Endothelial cell (in vitro differentiated cells): ENCODE measurements around the gene PIEZO1. TPM values are rescaled to one million over a fixed set of nuclear protein-coding genes. Genes with fewer than 3 reads are reported as not detected.

Experiments used
- DNase-seq: peaks from one replicate; pipeline ENCODE4 v3.0.0; 2021; ENCODE audit warnings: low spot score
- H3K27ac Mint-ChIP-seq: one replicate; pipeline ENCODE4 v1.8.0; 2021; ENCODE audit warnings: mixed read lengths, inconsistent platforms; ENCODE audit not compliant: unreplicated experiment
- H3K27me3 Mint-ChIP-seq: one replicate; pipeline ENCODE4 v1.8.0; 2021; ENCODE audit warnings: mild to moderate bottlenecking, moderate library complexity, mixed read lengths, inconsistent platforms; ENCODE audit not compliant: unreplicated experiment
- H3K36me3 Mint-ChIP-seq: one replicate; pipeline ENCODE4 v1.8.0; 2021; ENCODE audit warnings: mild to moderate bottlenecking, low read depth, mixed read lengths, inconsistent platforms; ENCODE audit not compliant: unreplicated experiment
- H3K4me1 Mint-ChIP-seq: one replicate; pipeline ENCODE4 v1.8.0; 2021; ENCODE audit warnings: mild to moderate bottlenecking, mixed read lengths, inconsistent platforms; ENCODE audit not compliant: unreplicated experiment
- H3K4me3 Mint-ChIP-seq: one replicate; pipeline ENCODE4 v1.8.0; 2021; ENCODE audit warnings: mild to moderate bottlenecking, mixed read lengths, inconsistent platforms; ENCODE audit not compliant: unreplicated experiment
- H3K9me3 Mint-ChIP-seq: one replicate; pipeline ENCODE4 v1.8.0; 2021; ENCODE audit warnings: mixed read lengths, inconsistent platforms; ENCODE audit not compliant: unreplicated experiment
- CTCF ChIP-seq: fragments of 200-600 bp; sonication (generic); IDR thresholded peaks from one replicate; pipeline ENCODE4 v1.5.0; 2021; ENCODE audit warnings: antibody characterized with exemption; ENCODE audit not compliant: unreplicated experiment
- total RNA-seq: library from RNA; stranded (reverse); fragmentation: NEBNext Ultra II Directional; extraction: Animal tissue kit (Norgen Biotek cat#: 25700); gene quantifications from one replicate; pipeline ENCODE4 v1.2.1, GENCODE V29; 2021; ENCODE audit not compliant: unreplicated experiment

Gene PIEZO1
- total RNA-seq, 1 donor from 2014 or later, result 428 TPM

GRCh38 chr16:88739977-88740726 lies 44.9 kb downstream of the PIEZO1 start:
- H3K36me3 Mint-ChIP-seq, result no peaks in the 10 kb centered on the region
- H3K27me3 Mint-ChIP-seq, result peaks cover 8% of the 10 kb centered on the region
- no peak overlapping the region for H3K4me3 Mint-ChIP-seq
- no peak for DNase-seq
- H3K4me1 Mint-ChIP-seq, result no peaks in the 10 kb centered on the region
- H3K27ac Mint-ChIP-seq, result no peak overlapping the region
- no peak for TF ChIP-seq CTCF
- H3K9me3 Mint-ChIP-seq, result no peaks in the 10 kb centered on the region

GRCh38 chr16:88739139-88739976 lies 45.7 kb downstream of the PIEZO1 start:
- H3K27ac Mint-ChIP-seq, result no peak overlapping the region
- no peak for TF ChIP-seq CTCF
- DNase-seq, result no peak
- no peaks in the 10 kb centered on the region for H3K4me1 Mint-ChIP-seq
- no peaks in the 10 kb centered on the region for H3K9me3 Mint-ChIP-seq
- no peaks in the 10 kb centered on the region for H3K36me3 Mint-ChIP-seq
- H3K27me3 Mint-ChIP-seq, result peaks cover 8% of the 10 kb centered on the region
- no peak overlapping the region for H3K4me3 Mint-ChIP-seq

- no peaks in the 10 kb centered on the region for H3K4me1 Mint-ChIP-seq
- no peak overlapping the region for H3K4me3 Mint-ChIP-seq
- H3K9me3 Mint-ChIP-seq, result no peaks in the 10 kb centered on the region
- no peak for TF ChIP-seq CTCF
- DNase-seq, result no peak
- H3K27ac Mint-ChIP-seq, result no peak overlapping the region
- H3K36me3 Mint-ChIP-seq, result no peaks in the 10 kb centered on the region
- peaks cover 8% of the 10 kb centered on the region for H3K27me3 Mint-ChIP-seq
Measured at GRCh38 chr16:88738151-88739084, 46.6 kb downstream of the PIEZO1 start.

- peaks cover 8% of the 10 kb centered on the region for H3K27me3 Mint-ChIP-seq
- peak; percentile 99 for TF ChIP-seq CTCF
Measured at GRCh38 chr16:88737298-88738150, 47.5 kb downstream of the PIEZO1 start.

More at GRCh38 chr16:88737298-88738150, 47.5 kb downstream of the PIEZO1 start:
- Mint-ChIP-seq H3K36me3 (no peaks in the 10 kb centered on the region), H3K9me3 (no peaks in the 10 kb centered on the region), H3K27ac (no peak overlapping the region), H3K4me1 (no peaks in the 10 kb centered on the region), H3K4me3 (no peak overlapping the region)
- peak; percentile 77 for DNase-seq
